NCI-H2196 treated with DMSO at 0.1 percent for 48 hours (cell line): ENCODE data around the gene PARVB.

ENCODE experiments used
- DNase-seq: peaks from one replicate; lab custom pipeline; 2025; ENCODE audit not compliant: unreplicated experiment; lab: John Stamatoyannopoulos, UW

Gene PARVB

DNA sequence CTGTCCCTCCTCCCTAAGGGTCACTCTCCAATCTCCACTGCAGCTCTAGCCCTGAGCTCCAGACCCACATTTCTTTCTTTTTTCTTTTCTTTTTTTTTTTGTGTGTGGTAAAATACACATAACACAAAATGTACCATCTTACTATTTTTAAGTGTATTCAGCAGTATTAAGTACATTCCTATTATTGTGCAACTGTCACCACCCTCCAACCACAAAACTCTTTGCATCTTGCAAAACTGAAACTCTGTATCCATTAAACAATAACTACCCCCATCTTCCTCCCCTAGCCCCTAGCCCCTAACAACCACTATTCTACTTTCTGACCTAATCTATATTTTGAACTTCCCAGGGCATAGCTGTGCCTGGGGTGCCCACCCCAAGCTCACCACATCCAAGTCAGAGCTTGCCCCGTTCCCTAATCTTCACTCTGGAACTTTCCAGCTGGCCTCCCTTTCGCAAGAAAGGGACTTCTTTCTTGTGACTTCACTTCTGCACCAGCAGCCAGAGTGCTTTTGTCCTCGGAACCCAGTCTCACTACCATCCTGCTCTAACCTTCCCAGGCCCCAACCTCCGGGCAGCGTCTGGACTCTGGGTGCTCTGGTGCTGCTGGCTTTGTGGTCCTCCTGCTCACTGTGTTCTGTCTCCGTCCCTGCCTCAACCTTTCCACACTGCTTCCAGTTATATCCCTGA, 187.3 kb downstream of the PARVB start:
- no peak for DNase-seq

DNA sequence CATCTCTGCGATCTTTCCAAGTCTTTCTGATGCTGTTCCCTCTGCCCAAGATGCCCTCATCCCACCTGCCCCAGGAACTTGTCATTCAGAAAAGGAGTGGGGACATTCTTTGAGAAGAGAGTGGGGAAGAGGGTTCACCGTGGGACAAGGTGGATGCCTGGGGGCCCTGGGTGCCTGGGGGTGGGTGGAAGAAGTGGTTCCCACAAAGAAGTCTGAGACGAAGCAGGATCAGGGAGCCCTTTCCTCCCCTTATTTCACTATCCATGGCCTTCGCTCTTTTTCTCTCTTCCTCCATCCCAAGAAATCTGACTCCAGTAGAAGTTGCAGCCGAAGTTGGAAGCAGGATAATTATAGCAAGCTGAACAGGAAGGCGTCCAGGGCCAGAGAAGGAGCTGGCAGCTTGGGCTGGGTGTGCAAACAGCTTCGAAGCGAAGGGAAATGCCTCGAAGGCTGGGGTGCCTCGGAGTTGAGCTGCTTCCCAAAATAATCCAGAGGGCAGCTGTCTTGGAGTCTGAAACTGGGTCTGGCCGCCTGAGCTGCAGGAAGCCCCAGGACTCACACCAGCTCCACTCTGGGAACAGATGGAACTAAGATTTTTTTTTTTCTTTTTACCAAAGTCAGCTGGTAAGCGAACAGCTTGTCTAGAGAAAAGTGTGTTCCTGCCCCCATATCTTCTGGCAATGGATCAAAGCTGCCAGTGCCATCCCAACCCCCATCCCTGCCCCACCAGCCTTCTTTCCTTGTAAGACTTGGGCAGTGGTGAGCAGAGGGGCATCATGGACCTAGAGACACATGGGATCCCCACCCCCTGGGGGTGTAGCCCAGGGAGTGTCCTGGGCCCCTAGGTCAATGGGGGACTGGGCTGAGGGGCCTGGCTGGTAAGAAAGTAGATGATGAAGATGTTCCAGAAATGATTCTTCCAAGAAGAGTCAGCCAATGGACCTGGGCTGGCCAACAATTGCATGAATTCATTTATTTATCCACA, 188.1 kb downstream of the PARVB start:
- DNase-seq, result no peak

DNA sequence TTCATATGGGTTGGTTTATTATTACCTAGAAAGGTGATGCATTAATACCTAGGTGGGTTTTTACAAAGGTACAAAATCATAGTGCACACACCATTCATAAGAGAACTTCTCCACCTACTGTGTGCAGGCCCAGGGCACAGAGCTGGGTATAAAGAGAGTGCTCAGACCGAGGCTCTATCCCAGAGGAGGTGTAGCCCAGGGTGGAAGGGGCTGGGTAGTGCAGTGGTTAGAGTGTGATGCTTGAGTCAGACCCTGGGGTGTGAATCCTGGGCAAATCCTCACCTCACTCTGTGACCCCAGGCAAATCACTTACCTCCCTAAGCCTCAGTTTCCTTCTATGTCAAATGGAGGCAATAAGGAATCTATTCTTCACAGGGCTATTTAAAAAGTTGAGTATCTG, 188.8 kb downstream of the PARVB start:
- DNase-seq, result no peak

DNA sequence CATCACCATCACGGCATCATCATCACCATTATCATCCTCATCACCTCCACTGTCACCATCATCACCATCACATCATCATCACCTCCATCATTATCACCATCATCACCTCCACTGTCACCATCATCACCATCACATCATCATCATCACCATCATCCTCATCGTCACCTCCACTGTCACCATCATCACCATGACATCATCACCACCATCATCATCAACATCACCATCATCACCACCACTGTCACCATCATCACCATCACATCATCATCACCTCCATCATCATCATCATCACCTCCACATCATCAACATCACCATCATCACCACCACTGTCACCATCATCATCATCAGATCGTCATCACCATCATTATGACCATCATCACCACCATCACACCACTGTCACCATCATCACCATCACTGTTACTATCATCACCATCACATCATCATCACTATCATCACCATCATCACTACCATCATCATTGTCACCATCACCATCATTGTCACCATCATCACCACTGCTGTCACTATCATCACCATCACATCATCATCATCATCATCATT, 189.5 kb downstream of the PARVB start:
- no peak for DNase-seq

DNA sequence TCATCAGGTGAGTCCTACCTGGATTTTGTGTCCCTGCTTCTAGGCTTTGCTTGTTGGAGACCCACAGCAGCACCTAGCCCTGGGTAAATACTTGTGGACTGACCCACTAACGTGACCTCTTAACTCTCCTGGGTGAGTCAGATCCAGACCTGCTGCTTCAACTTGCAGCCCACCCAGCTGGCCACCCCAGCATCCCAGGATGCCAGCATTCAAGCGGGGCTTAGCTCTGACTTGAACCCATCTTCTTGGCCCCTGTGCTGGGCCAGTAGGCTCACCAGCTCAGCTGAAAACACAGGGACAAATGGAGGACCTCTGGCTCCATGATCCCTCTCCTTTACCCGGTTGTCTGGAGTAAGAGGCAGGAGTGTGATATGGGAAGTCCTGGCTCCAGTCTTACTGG, 190.1 kb downstream of the PARVB start:
- no peak for DNase-seq

DNA sequence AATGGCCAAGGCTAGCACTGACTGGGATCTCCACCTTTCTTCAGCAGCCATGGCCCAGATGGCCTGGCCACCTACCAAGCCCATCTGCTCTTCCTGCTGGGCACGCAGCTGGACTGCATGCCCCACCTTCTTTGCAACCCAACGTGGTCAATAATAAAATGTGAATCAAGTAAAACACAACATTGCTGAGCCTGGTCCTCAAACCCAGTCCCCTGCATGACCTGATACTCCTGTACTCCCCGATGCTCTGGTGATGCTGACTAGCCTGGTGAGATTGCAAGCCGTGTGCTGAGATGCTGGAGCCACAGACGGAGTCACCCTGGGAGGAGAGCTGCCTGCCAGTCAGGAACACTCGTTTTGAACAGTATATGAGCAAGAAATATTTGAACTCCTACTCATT, 190.7 kb downstream of the PARVB start:
- no peak for DNase-seq

DNA sequence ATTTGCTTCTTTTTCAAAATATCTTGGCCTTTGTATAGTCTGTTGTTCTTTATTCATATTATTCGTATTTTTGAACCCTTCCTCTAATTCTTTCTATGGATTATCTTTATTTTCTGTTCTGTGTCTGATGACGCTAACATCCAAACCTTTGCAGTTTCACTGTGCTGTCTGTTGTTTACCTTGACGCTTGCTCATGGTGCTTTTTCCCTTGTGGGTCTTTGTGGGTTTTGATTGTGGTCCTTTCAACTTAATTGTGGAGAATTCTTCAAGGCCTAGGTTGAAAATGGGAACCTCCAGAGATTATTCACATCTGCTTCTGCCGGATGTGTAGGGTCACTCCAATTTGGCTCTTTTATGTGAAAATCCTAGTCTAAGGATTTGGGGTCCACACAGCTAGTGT, 191.2 kb downstream of the PARVB start:
- no peak for DNase-seq

DNA sequence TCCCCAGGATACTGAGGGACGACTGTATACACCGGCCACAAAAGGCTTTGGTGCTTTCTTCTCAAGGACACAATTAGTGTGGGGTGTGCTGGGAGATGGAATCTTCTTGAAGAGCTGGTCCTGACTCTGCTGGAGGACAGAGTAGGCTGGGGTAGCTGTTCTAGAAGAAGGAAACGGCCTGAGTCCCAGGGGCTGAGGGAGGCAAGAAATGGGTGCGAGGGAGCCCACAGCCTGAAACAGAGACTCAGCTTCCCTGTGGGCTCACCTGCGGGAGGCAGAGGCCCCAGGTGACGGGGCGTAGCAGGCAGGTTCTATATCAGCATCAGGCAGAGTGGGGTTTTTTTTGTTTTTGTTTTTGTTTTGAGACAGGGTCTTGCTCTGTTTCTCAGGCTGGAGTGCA, 193.2 kb downstream of the PARVB start:
- no peak for DNase-seq

DNA sequence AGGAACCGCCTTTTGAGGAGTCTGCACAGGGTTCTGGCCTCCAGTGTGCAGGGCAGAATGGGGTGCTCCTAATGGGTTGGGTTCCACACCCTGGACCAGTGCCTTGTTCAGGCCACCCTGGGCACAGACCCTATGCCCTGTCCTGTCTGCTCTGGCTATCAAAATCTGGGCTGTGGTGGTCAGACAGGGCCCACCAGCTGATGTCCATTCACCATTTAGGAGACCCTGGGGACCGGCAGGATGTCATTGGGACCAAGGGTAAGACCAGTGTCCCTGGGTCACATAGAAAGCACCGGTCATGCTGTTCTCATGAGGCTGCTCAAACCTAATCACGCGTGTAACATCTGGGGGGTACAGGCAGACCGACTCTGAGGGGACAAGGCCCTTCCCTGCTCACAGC, 194.0 kb downstream of the PARVB start:
- DNase-seq, result no peak

DNA sequence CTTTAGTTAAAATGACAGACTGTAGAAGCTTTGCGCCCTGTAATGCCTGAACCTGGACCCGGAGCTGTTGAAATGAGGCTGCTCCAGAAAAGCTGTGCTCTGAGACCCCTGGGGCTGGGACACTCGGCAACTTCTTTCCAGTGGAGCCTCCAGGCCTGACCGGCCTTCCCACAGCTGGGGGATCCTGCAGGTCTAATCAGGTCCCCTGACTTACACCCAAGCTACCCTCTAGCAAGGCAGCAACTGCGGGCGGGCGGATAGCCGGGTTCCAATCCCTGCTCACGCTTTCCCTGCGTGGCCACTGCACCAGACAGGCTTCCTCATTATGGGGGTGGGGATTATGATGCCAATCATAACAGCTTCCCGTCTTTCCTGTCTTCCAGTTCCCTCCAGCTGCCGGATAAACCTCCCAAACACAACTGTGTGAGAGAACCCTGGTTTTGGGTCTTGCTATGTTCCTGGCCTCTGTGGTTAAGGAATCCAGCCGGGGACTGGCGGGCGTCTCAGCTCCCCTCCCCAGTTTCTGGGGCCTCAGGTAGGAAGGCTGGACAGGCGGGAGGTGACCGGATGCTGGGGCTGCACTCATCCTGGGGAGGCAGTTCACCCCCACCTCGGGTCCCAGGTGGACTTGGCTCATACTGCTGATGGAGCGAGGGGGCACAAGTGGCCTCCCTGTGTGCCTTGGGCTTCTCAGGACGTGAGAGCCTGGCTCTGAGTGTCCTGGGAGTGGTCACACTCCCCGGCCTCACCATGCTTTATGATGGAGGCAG, 195.2 kb downstream of the PARVB start:
- no peak for DNase-seq

DNA sequence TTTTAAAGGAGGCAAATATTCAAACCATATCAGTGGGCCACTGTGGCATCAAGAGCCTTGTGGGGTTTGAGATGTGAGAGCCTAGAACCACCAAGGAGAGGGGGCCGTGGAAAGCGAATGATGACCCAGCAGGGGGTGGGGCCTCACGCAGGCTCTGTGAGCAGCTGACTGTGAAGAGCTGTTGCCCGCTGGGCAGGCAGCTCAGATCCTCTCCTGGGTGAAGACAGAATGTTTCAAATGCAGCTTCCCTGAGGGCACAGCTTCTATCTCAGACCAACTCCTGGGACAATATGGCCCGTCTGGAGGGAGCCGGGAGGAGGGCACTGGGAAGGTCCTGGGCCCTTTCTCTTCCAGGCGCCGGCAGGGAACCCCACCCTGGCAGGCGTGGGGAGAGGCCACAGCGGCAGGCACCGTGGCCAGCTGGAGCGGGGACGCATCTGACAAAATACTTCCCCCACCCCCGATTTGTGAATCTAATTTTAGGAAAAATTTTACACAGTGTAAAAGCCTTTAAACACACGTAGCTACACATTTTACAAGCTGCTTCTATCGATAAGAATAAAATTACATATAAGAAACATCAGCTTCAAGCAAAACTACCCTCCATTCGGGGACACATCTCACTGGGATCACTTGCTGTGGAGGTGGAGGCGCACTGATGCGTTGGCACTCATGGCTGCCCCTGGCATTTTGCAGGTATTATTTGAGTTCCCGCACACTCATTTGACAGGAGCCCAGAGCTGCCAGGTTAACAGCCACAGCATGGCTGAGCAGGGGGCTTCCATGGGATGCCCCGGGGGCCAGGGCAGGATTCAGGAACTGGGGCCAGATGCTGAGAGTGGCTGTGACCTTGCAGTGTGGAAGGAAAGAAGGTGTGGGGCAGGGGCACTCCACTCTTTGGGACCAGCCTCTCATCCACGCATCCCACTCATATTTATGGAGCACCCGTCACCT, 196.9 kb downstream of the PARVB start:
- no peak for DNase-seq

DNA sequence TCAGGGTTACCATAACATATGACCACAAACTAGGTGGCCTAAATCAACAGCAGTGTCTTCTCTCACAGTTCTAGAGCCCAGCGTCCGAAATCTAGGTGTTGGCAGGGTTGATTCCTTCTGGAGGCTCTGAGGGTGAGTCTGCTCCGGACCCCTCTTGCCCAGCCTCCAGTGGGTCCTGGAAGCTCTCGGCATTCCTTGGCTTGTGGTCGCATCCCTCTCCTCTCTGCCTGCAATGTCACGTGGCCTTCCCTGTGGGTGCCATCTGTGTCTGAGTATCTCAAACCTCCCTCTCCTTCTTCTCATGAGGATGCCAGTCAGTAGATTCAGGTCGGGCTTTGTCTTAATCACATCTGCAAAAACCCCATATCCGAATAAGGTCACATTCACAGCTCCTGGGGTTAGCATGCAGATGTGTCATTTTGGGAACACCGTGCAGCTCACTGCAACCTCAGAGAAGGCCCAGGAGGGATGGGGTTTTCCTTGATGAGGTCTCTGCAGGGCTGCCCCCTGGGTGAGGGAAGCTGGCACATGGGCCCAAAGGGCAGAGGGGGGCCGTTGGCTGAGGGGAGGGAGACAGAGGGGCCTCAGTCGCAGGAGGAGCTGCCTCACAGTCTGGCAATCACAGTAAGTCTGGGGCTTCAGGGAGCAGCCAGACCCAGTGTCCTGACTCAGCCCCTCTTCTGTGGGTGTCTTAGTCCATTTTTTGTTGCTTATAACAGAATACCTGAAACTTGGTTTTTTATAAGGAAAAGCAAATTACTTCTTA, 197.8 kb downstream of the PARVB start:
- no peak for DNase-seq
